IPS-NIHi7 (cell line): ENCODE data around the gene LSS.
A peak's percentile ranks its signal among the peaks of the same experiment; 100 is the strongest.
"Not testable (repeated sequence)": the region's sequence is repeated elsewhere in the genome, so short reads cannot be mapped to it uniquely, and the experiment has no call there.

Experiments
- DNase-seq: peaks from one replicate; pipeline ENCODE4 v3.0.0; 2012; ENCODE audit warnings: mixed read lengths; ENCODE audit errors: extremely low spot score

LSS gene

DNA sequence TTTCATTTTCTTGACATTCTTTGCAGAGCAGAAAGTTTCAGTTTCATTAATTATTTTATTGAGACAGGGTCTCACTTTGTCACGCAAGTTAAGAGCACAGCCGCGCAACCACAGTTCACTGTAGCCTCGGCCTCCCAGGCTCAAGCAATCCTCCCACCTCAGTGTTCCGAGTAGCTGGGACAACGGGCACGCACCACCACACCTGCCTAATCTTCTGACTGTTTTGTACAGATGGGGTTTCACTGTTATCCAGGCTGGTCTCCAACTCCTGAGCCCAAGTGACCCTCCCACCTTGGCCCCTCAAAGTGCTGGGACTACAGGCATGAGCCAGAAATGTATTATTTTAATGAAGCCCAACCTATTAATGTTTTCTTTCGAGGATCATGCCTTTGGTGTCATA lies 41.3 kb downstream of the LSS start:
- no peak for DNase-seq

DNA sequence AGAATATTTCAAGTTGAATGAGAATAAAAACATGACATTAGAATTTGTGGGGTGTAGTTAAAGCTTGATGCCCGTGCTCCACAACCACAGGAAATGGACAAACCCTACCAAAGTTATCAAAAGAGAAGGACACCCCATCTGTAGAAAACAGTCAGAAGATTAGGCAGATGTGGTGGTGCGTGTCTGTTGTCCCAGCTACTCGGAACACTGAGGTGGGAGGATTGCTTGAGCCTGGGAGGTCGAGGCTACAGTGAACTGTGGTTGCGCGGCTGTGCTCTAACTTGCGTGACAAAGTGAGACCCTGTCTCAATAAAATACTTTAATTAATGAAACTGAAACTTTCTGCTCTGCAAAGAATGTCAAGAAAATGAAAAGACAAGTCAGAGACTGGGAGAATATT lies 42.9 kb downstream of the LSS start:
- no peak for DNase-seq

DNA sequence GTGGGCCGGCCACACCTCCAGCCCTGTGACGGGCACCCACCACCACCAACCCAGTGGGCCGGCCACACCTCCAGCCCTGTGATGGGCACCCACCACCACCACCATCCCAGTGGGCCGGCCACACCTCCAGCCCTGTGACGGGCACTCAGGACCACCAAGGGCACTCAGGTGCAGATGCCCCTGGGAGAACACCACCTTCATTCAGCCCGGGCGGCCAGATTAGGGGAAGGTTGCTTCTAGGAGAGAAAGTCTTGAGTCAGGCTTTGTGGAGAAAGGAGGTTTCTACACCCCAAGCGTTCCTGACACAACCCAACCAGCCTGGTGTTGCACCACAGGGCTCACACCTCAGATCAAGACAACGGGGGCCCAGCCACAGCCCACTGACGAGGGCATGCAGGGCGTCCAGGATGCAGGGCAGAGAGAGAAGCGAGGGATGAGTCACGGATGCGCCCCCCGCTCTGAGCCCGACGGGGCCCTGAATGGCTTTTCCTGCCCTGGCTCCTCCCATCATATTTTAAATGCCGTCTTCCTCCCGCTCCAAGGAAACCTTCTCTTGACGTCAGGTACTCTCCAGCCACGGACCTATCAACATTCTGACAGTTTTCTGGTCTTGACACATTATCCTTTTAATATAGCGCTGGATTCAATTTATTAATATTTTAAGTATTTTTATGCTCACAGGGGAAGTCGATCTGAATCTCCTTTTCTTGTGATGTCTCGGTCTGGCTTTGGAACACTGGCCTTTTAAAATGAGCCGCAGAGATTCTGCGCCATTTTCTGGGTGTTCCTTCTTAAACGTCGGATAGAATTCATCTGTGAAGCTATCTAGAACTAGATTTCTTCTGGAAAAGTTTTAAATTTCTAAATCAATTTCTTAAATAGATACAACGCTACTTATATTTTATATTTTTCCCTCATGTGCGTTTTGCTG lies 43.7 kb downstream of the LSS start:
- DNase-seq = peak; percentile 79

DNA sequence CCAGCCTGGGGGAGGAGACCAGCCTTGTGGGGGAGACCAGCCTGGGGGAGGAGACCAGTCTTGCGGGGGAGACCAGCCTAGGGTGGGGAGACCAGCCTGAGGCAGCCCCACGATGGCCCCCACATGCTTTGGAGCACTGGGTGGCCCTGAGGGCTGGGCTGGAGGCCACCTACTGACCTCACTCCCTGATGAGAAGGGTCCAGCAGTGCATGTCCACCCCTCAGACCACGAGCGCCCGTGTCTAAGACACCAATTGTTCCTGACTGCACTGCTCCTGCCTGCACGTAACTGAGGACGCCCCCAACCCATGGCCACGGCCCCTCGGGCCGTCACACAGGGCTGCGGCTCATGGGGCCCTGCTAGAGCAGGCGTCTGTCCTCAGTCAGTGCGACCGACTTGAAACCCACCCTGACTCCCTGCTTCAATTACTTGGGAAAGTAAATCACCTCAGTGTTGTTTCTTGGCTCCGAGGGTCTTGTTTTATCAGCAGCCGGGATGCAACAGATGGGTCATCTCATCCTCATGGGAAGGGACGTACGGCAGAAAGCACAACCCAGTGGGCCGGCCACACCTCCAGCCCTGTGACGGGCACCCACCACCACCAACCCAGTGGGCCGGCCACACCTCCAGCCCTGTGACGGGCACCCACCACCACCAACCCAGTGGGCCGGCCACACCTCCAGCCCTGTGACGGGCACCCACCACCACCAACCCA lies 44.5 kb downstream of the LSS start, which contains the start of gene SPATC1L:
Gene SPATC1L, minus strand, starts transcription at position 550 of the 715 bp plus-strand sequence. CDS start 1,643 bp downstream, outside the sequence.
- DNase-seq = peak; percentile 76

DNA sequence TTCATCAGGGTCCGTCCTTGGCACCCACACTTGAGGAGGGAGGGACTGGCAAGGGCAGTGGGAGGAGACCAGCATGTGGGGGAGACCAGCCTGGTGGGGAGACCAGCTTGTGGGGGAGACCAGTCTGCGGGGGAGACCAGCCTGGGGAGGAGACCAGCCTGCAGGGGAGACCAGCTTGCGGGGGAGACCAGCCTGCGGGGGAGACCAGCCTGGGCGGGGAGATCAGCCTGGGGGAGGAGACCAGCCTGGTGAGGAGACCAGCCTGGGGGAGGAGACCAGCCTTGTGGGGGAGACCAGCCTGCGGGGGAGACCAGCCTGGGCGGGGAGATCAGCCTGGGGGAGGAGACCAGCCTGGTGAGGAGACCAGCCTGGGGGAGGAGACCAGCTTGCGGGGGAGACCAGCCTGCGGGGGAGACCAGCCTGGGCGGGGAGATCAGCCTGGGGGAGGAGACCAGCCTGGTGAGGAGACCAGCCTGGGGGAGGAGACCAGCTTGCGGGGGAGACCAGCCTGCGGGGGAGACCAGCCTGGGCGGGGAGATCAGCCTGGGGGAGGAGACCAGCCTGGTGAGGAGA lies 45.2 kb downstream of the LSS start:
- DNase-seq = peak; percentile 4

DNA sequence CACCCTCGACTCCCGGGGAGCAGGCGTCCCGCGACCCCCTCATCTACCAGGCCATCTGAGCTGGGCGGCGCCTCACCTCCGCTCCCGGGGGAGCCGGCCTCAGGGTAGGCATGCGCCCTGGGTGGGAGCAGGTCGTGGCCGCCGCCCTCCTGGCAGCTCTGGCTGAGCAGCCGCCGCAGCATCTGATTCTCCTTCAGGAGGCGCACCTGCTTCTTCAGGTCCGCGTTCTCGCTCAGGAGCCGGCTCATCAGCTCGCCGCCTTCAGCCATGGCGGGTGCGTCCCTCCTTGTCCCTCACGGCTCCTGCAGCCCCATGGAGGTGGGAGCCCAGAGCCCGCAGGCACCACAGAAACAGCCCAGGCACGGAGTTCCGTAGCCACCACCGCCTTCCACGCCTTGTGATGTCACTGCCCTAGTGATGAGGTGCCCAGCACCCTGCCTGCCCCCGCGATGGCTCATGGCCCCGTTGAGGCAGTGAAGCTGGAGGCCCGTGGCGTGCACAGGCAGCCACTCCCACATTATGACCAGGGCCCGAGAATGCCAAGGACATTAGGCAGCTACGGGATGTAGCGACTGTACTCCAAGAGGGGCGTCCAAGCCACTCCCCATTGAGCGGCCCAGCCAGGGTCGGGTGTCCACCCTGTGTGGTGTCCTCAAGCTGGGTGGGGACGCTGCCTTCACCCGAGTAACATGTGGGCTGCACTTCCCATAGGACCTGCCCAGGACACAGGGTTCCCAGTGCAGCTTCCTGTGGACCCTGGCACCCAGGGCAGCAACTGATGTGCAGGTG lies 45.8 kb downstream of the LSS start:
- peak; percentile 14 for DNase-seq

DNA sequence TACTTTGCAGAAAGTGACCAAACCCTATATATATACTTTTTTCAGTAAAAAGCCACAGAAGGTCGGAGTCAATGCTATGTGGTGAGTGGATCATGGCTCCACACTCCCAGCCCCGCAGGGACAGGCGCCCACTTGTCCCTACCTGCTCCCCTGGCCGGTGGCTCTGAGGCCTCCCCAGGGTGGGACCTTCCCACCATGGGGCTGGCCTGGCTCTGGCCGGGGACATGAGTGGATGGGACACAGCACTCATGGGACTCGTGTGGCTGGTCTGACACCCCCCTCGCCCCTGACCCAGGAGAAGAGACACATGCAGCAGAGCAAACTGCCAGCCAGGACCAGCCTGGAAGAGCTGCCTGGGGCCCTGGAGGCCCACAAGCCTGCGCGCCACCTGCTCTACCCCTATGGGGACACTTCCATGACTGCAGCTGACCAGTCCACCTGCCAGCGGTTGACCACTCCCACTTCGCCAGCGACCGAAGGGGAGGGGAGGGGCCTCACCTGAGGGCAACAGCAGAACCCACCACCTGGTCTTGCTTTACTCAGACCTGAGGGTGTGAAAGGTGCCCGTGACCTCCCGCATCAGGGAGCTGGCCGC lies 46.5 kb downstream of the LSS start:
- peak; percentile 1 for DNase-seq

DNA sequence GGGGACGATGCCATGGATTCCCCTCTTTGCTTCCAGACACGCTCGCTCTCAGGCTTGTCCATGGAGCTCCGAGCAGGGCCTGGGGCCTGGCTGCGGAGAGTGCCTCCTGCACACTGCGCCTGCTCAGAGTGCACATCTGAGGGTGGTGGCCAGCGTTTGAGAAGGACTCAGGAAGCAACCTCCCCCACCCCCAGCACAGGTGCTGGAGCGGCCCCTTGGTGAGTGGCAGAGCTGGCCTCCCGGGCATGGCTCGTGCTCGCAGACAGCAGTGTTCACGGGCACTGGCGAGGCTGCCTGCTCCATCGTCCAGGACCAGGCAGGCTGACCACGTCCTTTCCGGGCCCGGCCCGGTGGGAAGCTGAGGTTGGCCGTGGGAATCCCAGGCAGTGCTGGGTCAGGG lies 47.1 kb downstream of the LSS start:
- DNase-seq = peak; percentile 3

DNA sequence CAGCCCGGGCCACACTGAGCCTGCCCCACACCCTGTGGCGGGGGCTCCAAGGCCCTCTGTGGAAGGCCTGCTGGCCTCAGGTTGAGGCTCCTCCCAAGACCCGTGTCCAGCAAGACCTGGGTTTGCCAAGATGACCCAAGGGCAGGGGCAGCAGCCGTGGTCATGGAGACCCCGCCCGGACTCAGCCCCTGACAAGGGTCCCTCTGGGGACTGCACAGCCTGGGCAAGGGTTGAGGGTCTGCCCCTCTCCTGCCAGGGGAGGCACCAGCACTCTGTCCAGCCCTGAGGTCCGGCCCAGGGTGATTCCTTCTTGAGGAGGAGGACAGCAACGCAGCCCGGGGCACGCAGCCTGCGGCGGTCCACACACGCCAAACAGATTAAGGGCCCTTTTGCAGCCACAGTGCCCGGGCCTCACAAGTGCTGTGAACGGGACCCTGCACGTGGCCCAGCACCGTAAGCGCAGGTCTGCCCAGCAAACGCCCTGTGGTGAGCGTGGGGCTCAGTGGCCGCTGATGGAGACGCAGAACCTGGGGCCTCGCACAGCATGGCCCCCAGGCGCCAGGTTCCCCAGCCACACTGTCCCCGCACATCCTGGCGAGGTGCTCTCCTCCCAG lies 47.7 kb downstream of the LSS start:
- no peak for DNase-seq

DNA sequence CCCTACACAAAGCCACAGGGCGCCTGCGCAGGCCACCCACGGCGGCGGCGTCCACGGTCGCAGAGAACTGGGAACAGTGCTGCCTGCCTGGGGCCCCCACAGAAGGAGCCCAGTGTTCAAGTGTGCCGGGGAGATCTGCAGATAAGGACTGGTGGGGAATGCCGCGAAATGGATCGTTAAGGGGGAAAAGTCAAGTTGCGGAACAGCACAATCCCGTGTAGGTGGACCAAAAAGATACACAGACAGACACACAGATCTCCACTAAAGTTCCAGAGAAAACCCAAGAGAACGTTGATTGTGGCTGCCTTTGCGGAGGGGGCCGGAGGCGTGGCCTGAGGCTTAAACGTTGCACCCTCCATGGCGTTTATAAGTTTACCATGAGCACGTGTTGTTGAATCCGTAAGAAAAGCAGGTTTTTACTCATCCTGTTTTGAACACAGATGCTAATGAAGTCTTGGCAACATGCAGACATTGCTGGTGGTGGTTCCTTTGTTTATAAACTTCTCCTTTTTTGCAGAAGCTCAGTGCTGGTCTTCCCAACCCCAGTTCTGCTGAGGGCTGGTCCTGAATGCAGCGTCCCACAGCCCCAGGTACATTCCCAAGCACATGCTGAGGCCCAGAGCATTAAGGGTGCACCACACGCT lies 48.4 kb downstream of the LSS start:
- DNase-seq = no peak

DNA sequence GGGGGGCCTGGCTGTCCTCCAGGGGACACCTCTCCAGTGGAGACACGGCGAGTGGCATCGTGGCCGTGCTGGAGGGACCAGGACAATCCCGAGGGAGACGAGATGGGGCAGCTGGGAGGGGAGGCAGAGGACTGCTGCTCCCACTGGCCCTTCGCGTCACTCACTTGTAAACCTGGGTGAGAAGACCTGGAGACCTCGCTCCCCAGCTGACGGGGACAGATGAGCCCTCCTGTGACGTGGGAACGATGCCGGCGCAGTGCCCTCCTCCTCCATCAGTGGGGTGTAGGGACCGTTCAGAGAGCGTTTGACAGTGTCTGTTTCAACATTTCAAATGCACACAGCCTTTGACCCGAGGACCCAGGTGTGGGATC lies 48.9 kb downstream of the LSS start:
- DNase-seq = peak; percentile 6

DNA sequence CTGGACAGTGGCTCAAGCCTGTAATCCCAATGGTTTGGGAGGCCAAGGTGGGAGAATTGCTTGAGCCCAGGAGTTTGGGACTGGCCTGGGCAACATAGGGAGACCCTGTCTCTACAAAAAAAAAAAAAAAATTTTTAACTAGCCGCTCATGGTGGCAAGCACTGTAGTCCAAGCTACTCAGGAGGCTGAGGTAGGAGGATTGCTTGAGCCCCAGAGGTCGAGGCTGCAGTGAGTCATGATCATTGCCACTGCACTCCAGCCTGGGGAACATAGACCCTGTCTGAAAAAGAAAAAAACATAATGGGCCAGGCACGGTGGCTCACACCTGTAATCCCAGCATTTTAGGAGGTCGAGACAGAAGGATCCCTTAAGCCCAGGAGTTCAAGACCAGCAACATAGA lies 49.6 kb downstream of the LSS start:
- DNase-seq = no peak

DNA sequence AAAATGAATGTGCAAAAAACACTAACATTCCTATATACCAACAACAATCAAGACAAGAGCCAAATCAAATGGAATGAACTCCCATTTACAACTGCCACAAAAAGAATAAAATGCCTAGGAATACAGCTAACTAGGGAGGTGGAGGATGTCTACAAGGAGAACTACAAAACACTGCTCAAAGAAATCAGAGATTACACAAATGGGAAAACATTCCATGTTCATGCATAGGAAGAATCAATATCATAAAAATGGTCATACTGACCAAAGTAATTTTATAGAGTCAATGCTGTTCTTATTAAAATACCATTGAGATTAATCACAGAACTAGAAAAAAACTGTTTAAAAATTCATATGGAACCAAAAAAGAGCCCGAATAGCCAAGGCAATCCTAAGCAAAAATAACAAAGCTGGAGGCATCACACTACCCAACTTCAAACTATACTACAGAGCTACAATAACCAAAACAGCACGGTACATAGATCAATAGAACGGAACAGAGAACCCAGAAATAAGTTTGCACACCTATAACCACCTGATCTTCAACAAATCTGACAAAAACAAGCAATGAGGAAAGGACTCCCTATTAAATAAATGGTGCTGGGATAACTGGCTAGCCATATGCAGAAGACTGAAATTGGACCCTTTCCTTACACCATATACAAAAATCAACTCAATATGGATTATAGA lies 52.0 kb downstream of the LSS start:
- DNase-seq = not testable (repeated sequence)

DNA sequence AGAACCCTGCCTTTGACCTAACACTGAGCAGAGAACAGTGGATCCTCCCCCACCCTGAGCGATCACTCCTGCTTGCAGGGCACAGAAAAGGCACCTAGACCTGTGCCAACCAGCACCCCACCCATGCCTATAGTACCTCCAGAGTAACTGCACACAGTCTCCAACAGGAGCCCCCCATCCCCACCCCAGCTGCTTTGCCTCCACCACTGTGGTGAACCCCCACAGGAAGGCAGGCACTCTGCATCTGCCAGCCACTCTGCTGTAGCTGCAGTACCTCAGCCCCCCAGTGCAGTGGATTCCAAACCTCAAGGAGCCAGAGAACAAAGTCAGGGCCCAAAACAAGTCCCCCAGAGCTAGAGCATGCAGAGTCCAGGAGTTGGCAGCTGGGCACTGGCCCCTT lies 55.0 kb downstream of the LSS start:
- no peak for DNase-seq

DNA sequence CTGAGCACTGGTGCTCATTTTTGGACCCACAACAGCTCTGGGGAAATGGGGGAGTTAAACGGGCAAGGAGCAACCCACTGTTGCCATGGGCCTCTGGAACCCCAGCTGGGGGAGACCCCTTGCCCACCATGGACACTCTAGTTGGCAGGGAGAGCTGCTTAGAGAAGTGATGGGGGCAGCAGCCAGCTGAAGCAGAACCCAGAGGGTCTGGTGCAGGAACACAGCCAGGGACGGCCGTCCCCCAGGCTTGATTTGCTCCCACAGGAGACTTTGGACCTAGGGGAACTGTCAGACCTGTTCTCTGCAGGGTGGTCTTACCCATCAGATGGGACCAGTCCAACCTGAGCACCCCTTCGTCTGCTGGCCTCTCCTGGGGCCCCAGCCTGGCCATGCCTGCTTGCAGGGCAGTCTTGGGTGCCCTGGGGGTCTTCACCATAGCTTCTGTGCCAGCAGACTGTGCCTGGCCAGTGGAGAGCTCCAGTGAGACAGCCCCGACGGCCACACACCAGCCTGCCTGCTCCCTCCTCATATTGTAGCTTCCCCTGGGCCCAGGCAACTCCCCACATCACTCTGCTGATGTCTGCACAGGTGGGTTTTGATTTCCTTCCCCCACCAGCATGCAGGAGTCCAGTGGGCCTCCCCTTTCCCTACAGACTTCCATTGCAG lies 55.6 kb downstream of the LSS start:
- no peak for DNase-seq

DNA sequence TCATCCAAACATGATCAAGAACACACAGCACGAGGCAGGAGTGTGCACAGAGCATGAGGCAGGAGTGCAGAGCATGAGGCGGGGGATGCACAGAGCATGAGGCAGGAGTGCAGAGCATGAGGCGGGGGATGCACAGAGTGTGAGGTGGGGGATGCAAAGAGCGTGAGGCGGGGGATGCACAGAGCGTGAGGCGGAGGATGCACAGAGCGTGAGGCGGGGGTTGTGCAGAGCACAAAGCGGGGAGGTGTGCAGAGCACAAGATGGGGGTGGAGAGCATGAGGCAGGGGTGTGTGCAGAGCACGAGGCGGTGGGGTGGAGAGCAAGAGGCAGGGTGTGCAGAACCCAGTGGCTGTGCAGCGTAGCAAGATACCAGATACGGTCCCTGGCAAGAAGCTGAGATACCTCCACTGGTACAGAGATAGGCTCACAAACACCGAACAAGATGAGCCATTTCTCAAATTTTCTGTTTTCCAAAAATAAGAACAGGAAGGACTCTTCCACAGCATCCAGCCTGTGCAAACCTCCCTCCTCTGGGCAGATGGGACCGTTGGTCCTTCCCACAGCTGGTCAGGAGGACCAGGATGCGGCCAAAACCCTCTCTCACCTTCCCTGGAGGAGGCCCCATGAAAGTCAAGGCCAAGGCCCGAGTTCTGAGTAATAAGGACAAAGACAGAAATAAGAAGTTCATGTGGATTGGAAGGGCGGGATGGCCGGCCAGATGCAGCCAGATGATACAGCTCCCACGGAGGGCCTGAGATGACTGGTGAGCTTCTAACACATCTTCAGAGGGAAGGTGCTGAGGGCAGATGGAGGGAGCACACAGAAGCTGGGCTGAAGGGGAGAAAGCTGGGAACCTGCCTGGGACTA lies 56.3 kb downstream of the LSS start:
- no peak for DNase-seq

DNA sequence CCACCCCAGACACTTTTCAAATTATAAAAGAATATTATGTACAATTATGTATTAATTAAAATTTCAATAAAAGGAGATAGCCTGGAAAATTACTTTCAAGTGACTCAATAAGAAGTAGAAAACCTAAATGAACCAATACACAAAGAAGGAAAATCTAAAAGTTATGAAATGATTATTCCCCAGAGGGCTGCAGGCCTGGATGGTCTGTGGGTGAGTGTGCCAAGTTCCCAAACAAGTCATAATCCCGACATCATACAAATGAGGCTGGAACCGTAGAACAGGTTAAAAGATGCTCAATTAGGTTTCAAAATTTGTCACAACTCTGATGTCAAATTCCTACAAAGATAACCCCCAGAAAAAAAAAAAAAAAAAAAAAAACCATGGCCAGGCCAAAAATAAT lies 57.0 kb downstream of the LSS start:
- DNase-seq = no peak

DNA sequence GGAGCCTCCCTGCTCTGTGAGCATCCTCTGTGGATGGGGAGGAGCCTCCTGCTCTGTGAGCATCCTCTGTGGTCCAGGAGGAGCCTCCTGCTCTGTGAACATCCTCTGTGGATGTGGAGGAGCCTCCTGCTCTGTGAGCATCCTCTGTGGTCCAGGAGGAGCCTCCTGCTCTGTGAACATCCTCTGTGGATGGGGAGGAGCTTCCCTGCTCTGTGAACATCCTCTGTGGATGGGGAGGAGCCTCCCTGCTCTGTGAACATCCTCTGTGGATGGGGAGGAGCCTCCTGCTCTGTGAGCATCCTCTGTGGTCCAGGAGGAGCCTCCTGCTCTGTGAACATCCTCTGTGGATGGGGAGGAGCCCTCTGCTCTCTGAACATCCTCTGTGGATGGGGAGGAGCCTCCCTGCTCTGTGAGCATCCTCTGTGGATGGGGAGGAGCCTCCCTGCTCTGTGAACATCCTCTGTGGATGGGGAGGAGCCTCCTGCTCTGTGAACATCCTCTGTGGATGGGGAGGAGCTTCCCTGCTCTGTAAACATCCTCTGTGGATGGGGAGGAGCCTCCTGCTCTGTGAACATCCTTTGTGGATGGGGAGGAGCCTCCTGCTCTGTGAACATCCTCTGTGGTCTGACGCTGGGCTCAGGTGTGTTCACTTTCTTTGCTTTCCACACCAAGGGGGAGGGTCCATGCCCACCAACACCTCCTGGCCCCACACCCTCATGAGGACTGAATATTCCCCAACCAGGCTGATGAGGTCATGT lies 58.0 kb downstream of the LSS start:
- not testable (repeated sequence) for DNase-seq
